HCT116 (cell line): Measurements from ENCODE around the gene DBN1. TPM values are rescaled to one million over a fixed set of nuclear protein-coding genes. Genes with fewer than 3 reads are reported as not detected.

Source experiments
- ATAC-seq: fragments of 200-7000 bp; cut with Tn5 transposase; 2 replicates; pipeline ENCODE4 v1.9.1; 2020; ENCODE audit warnings: mild to moderate bottlenecking, moderate library complexity
- BruUV-seq: library from RNA; stranded (reverse); fragments of 400-500 nt; replicated peaks from 2 replicates; lab custom pipeline; 2021; lab: Mats Ljungman, UMichigan
- CTCF ChIA-PET: fragments of 300-600 bp; sonication (Branson Sonifier 250); formaldehyde crosslinking; loops from one replicate; lab custom pipeline; 2021; ENCODE audit warnings: antibody characterized with exemption; lab: Charles Lee
- POLR2A ChIA-PET: fragments of 300-600, 350-600 bp; sonication (Branson Sonifier 250); formaldehyde crosslinking; loops from one replicate; lab custom pipeline; 2021; ENCODE audit warnings: antibody characterized with exemption; lab: Charles Lee
- RAD21 ChIA-PET, 2 experiments: fragments of 300-600 bp; sonication (Branson Sonifier 250); formaldehyde crosslinking; loops; one replicate each; lab custom pipeline; 2023; ENCODE audit warnings: low total read pairs in 2 of 2; ENCODE audit not compliant: uncharacterized antibody in 2 of 2, unreplicated experiment in 2 of 2, low non-redundant PET in 1 of 2; lab: Charles Lee
- DNase-seq: peaks from one replicate; pipeline ENCODE4 v3.0.0-alpha.2; 2010; ENCODE audit warnings: low read depth, low spot score
- H2AFZ ChIP-seq: fragments of 200-600 bp; shearing (Covaris generic), sonication (generic); 2 replicates; pipeline ENCODE4 v1.6.1; 2017; ENCODE audit warnings: low read depth, mixed run types, mixed read lengths, antibody characterized with exemption, low read length; ENCODE audit not compliant: poor library complexity, severe bottlenecking
- H3K27ac ChIP-seq: 2 replicates; pipeline ENCODE4 v1.5.1; 2012; ENCODE audit warnings: low read depth, low read length
- H3K27me3 ChIP-seq: fragments of 200-600 bp; sonication (generic); 2 replicates; pipeline ENCODE4 v1.6.1; 2016; ENCODE audit warnings: mixed run types, low read length, mixed read lengths; ENCODE audit not compliant: insufficient read depth
- H3K36me3 ChIP-seq, 2 experiments: fragments of 200-500 bp in 1 of 2; fragments of 200-600 bp in 1 of 2; sonication (Bioruptor generic) in 1 of 2; sonication (generic) in 1 of 2; 2 replicates each; pipeline versions ENCODE4 v1.5.1 to v1.6.1; 2014 to 2016; ENCODE audit warnings: low read length in 2 of 2, inconsistent platforms in 1 of 2, mixed read lengths in 1 of 2, mixed run types in 1 of 2; ENCODE audit not compliant: insufficient read depth in 2 of 2, control insufficient read depth in 1 of 2
- H3K4me1 ChIP-seq, 2 experiments: fragments of 200-600 bp in 1 of 2; sonication (generic) in 1 of 2; 2 replicates each; pipeline versions ENCODE4 v1.5.1 to v1.6.1; 2012 to 2017; ENCODE audit warnings: low read length in 2 of 2, inconsistent platforms in 1 of 2, mild to moderate bottlenecking in 1 of 2, mixed read lengths in 1 of 2, mixed run types in 1 of 2, moderate library complexity in 1 of 2; ENCODE audit not compliant: insufficient read depth in 2 of 2, control insufficient read depth in 1 of 2
- H3K4me2 ChIP-seq: fragments of 200-600 bp; sonication (generic); 2 replicates; pipeline ENCODE4 v1.6.1; 2017; ENCODE audit warnings: mixed run types, low read length, mixed read lengths
- H3K4me3 ChIP-seq, 2 experiments: fragments of 200-600 bp in 1 of 2; sonication (generic) in 1 of 2; replicated peaks in 1 of 2; 2 replicates each; pipeline ENCODE4 v1.5.1; 2011 to 2016; ENCODE audit warnings: low read length in 2 of 2, control low read depth in 1 of 2, low read depth in 1 of 2, mild to moderate bottlenecking in 1 of 2, mixed read lengths in 1 of 2, mixed run types in 1 of 2
- H3K79me2 ChIP-seq: fragments of 200-600 bp; sonication (generic); 2 replicates; pipeline ENCODE4 v1.6.1; 2017; ENCODE audit warnings: mild to moderate bottlenecking, mixed run types, low read length, moderate library complexity, mixed read lengths; ENCODE audit not compliant: insufficient read depth
- H3K9ac ChIP-seq: fragments of 200-600 bp; sonication (generic); 2 replicates; pipeline ENCODE4 v1.6.1; 2016; ENCODE audit warnings: low read length, mixed read lengths
- H3K9me2 ChIP-seq: fragments of 200-600 bp; sonication (generic), shearing (Covaris generic); 2 replicates; pipeline ENCODE4 v1.6.1; 2017; ENCODE audit warnings: mixed run types, mild to moderate bottlenecking, moderate library complexity; ENCODE audit not compliant: insufficient read depth
- H3K9me3 ChIP-seq, 2 experiments: fragments of 200-500 bp in 1 of 2; fragments of 200-600 bp in 1 of 2; sonication (Bioruptor generic) in 1 of 2; sonication (generic) in 1 of 2; 2 replicates each; pipeline ENCODE4 v1.6.1; 2014 to 2017; ENCODE audit warnings: low read length in 2 of 2, mixed read lengths in 2 of 2, inconsistent platforms in 1 of 2, low read depth in 1 of 2, mild to moderate bottlenecking in 1 of 2, mixed run types in 1 of 2, moderate library complexity in 1 of 2; ENCODE audit not compliant: control insufficient read depth in 1 of 2, insufficient read depth in 1 of 2
- H4K20me1 ChIP-seq: fragments of 200-600 bp; sonication (generic), shearing (Covaris generic); 2 replicates; pipeline ENCODE4 v1.6.1; 2017; ENCODE audit warnings: mixed run types, mild to moderate bottlenecking, moderate library complexity; ENCODE audit not compliant: insufficient read depth
- ATF3 ChIP-seq: IDR thresholded peaks from 2 replicates; pipeline ENCODE4 v1.6.1; 2012
- CTCF ChIP-seq, 3 experiments: fragments of 200-600 bp in 1 of 3; sonication (generic) in 1 of 3; IDR thresholded peaks in 2 of 3; conservative IDR thresholded peaks in 1 of 3; 2 replicates each; pipeline ENCODE4 v1.5.1; 2012 to 2017; ENCODE audit warnings: low read depth in 2 of 3, low read length in 2 of 3, antibody characterized with exemption in 1 of 3, borderline replicate concordance in 1 of 3, control low read depth in 1 of 3, mild to moderate bottlenecking in 1 of 3, mixed read lengths in 1 of 3, mixed run types in 1 of 3, moderate library complexity in 1 of 3; ENCODE audit not compliant: insufficient read depth in 1 of 3
- FOSL1 ChIP-seq: IDR thresholded peaks from 2 replicates; pipeline ENCODE4 v1.6.1; 2012; ENCODE audit warnings: low read depth
- JUND ChIP-seq: IDR thresholded peaks from 2 replicates; pipeline ENCODE4 v1.6.1; 2012
- intact Hi-C: fragments of 100-400 bp; cut with micrococcal nuclease; formaldehyde crosslinking; loops from 2 replicates; pipeline ENCODE4 v1.10.0; 2022
- total RNA-seq: library from RNA; stranded (reverse); gene quantifications from one replicate; pipeline ENCODE4 v1.2.1, GENCODE V29; 2021; ENCODE audit not compliant: unreplicated experiment

Gene DBN1
- total RNA-seq, 1 experiment from 2014 or later, result 144 TPM

GRCh38 chr5:177456976-177457851 lies 16.2 kb downstream of the DBN1 start:
- Histone ChIP-seq H3K4me2 (peak overlapping the region; percentile 96), H3K9me3 (no peaks in the 10 kb centered on the region), H4K20me1 (no peaks in the 10 kb centered on the region), H3K27me3 (no peaks in the 10 kb centered on the region), H3K36me3 (peaks cover 0 to 11% of the 10 kb centered on the region in 2 experiments; a peak in 1 of 4 replicates), H3K9me2 (no peaks in the 10 kb centered on the region), H3K4me1 (peaks cover 15 to 48% of the 10 kb centered on the region in 2 experiments; a peak in 3 of 4 replicates), H3K4me3 (no peak overlapping the region), H3K9ac (0 out of 2 replicates have a peak overlapping the region, but pooled peaks have one; percentile 39), H3K79me2 (peaks cover 7% of the 10 kb centered on the region), H2AFZ (no peak overlapping the region), H3K27ac (peak overlapping the region; percentile 96; the same call in 1 of the 2 replicates)
- ChIA-PET RAD21 (interaction anchor here (0.5 to 1.2 kb wide), 2 partner anchors 8 to 53 kb away, joined by 3 read pairs; no protein-coding TSS in a partner anchor), POLR2A (interaction anchor here (0.8 to 1.7 kb wide), 9 partner anchors 9 to 149 kb away, joined by 3 to 9 read pairs (median 4); partner anchors contain the start of gene PDLIM7), CTCF (interaction anchor here (0.6 to 6.8 kb wide), 21 partner anchors 8 to 344 kb away, joined by 3 to 85 read pairs (median 4); partner anchors contain the start of genes GRK6, PDLIM7 and PFN3)
- ATAC-seq (peak; percentile 60), DNase-seq (peak; percentile 97)
- TSS peak; percentile 51 for BruUV-seq
- no peak for TF ChIP-seq JUND
- peak in 2 of 3 experiments; percentile 37 to 74; a peak in 4 of 6 replicates for TF ChIP-seq CTCF (IDR thresholded peaks at IDR 0.05 in 2 of 3, conservative IDR thresholded peaks at IDR 0.05 in 1 of 3; ENCODE audit: borderline replicate concordance in 1 of 3, insufficient read depth in 1 of 3, low read depth in 2 of 3, low read length in 2 of 3)
- no peak for TF ChIP-seq ATF3
- TF ChIP-seq FOSL1, result no peak
- intact Hi-C loops, result loop anchor here (1.0 to 2.0 kb wide), 3 partner anchors 39 to 342 kb away; no protein-coding TSS in a partner anchor
